DND-41 (cell line): ENCODE results near the gene KRTAP21-1.

Experiments used
- EZH2 ChIP-seq: IDR thresholded peaks from 3 replicates; pipeline ENCODE4 v1.6.1; 2012; ENCODE audit warnings: borderline replicate concordance, low read depth, mild to moderate bottlenecking, moderate library complexity, low read length, inconsistent platforms; ENCODE audit not compliant: severe bottlenecking
- TF ChIP-seq, protein P1 (sequence below): IDR thresholded peaks from 2 replicates; pipeline ENCODE4 v1.5.1; 2012; ENCODE audit warnings: borderline replicate concordance, low read length, moderate library complexity, mild to moderate bottlenecking; ENCODE audit not compliant: poor library complexity, severe bottlenecking; ENCODE audit errors: extremely low read depth

DNA sequence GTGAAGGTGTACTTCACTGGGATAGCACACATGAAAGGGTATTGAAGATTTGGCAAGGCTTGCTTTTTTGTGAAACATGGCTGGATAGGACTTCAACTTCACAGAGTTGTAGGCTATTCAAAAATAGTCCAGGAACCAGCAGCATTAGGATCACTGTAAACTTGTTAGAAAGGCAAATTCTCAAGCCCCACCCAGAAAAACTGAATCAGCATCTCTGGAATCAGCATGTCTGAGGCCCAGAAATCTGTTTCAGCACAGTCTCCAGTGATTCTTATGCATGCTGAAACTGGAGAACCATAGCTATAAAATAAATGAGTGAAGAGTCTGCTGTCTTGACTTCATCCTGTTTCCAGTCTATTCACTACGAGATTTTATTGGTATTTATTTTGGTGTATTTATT lies 28.5 kb downstream of the KRTAP21-1 start:
- TF ChIP-seq, protein P1, sequence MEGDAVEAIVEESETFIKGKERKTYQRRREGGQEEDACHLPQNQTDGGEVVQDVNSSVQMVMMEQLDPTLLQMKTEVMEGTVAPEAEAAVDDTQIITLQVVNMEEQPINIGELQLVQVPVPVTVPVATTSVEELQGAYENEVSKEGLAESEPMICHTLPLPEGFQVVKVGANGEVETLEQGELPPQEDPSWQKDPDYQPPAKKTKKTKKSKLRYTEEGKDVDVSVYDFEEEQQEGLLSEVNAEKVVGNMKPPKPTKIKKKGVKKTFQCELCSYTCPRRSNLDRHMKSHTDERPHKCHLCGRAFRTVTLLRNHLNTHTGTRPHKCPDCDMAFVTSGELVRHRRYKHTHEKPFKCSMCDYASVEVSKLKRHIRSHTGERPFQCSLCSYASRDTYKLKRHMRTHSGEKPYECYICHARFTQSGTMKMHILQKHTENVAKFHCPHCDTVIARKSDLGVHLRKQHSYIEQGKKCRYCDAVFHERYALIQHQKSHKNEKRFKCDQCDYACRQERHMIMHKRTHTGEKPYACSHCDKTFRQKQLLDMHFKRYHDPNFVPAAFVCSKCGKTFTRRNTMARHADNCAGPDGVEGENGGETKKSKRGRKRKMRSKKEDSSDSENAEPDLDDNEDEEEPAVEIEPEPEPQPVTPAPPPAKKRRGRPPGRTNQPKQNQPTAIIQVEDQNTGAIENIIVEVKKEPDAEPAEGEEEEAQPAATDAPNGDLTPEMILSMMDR: no peak
- TF ChIP-seq EZH2: no peak
